ENCODE measurements around the gene PHF21B.

PHF21B gene

GRCh38 chr22:44834065-44834464 is 175.7 kb downstream of the PHF21B start:
- Histone ChIP-seq H2AFZ (ENCODE audit: low read depth, low read length) (no peak overlapping the region), H3K23ac (ENCODE audit: low read length in 2 of 2) (no peak overlapping the region), H3K36me3 (ENCODE audit: control insufficient read depth in 1 of 2, insufficient read depth in 2 of 2, low read depth in 1 of 2, low read length in 2 of 2) (no peaks in the 10 kb centered on the region), H3K18ac (ENCODE audit: low read depth in 1 of 2, low read length in 2 of 2) (no peak overlapping the region), H2BK12ac (ENCODE audit: low read length in 2 of 2) (no peak overlapping the region), H3K4me1 (ENCODE audit: control insufficient read depth, insufficient read depth, low read depth, low read length) (no peaks in the 10 kb centered on the region), H2BK15ac (ENCODE audit: low read depth, poor library complexity, severe bottlenecking) (no peak overlapping the region), H2BK5ac (ENCODE audit: low read depth, low read length, poor library complexity, severe bottlenecking) (no peak overlapping the region), H3K4ac (ENCODE audit: low read depth in 1 of 2, low read length in 2 of 2) (no peak overlapping the region), H3K27me3 (ENCODE audit: control insufficient read depth in 1 of 2, insufficient read depth in 1 of 2, low read length in 2 of 2) (peaks cover 3 to 17% of the 10 kb centered on the region in 2 experiments), H2AK5ac (ENCODE audit: low read length, severe bottlenecking) (no peak overlapping the region), H4K91ac (ENCODE audit: low read length) (no peak overlapping the region), H3K4me2 (ENCODE audit: low read length, poor library complexity, severe bottlenecking) (no peak overlapping the region), H4K8ac (ENCODE audit: low read length) (no peak overlapping the region), H2BK120ac (ENCODE audit: low read depth, low read length) (no peak overlapping the region), H3K9me3 (ENCODE audit: control insufficient read depth, low read length) (peaks cover 15% of the 10 kb centered on the region), H3K4me3 (ENCODE audit: insufficient read depth in 1 of 2, low read depth in 1 of 2, low read length in 2 of 2) (no peak overlapping the region), H3K9ac (ENCODE audit: low read length) (no peak overlapping the region), H3K14ac (ENCODE audit: low read length in 2 of 2) (no peak overlapping the region), H3K27ac (ENCODE audit: low read length, poor library complexity, severe bottlenecking) (no peak overlapping the region), H3K79me1 (replicated peaks; ENCODE audit: low read length, poor library complexity, severe bottlenecking) (no peaks in the 10 kb centered on the region)
- no peak for DNase-seq

DNA sequence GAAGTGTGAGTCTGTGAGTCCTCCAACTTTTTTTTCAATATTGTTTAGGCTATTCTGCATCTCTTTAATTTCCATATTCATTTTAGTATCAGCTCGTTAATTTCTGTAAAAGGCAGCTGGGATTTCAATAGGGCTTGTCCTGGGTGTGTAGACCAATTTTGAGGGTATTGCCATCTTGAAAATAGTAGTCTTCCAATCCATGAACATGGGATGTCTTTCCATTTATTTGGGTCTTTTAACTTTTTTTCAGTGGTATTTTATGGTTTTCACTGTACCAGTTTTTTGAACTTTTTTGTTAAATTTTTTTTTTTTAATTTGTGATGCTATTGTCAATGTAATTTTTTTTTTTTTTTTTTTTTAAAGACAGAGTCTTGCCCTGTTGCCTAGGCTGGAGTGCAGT is 177.9 kb downstream of the PHF21B start:
- Histone ChIP-seq H2AFZ (ENCODE audit: low read depth, low read length) (no peak overlapping the region), H2BK15ac (ENCODE audit: low read depth, poor library complexity, severe bottlenecking) (no peak overlapping the region), H3K18ac (ENCODE audit: low read depth in 1 of 2, low read length in 2 of 2) (no peak overlapping the region), H3K4me2 (ENCODE audit: low read length, poor library complexity, severe bottlenecking) (no peak overlapping the region), H2BK120ac (ENCODE audit: low read depth, low read length) (no peak overlapping the region), H3K27me3 (ENCODE audit: control insufficient read depth in 1 of 2, insufficient read depth in 1 of 2, low read length in 2 of 2) (peaks cover 0 to 6% of the 10 kb centered on the region in 2 experiments), H3K79me1 (replicated peaks; ENCODE audit: low read length, poor library complexity, severe bottlenecking) (no peaks in the 10 kb centered on the region), H3K9me3 (ENCODE audit: control insufficient read depth, low read length) (peaks cover 15% of the 10 kb centered on the region), H2BK5ac (ENCODE audit: low read depth, low read length, poor library complexity, severe bottlenecking) (no peak overlapping the region), H3K4ac (ENCODE audit: low read depth in 1 of 2, low read length in 2 of 2) (no peak overlapping the region), H3K36me3 (ENCODE audit: control insufficient read depth in 1 of 2, insufficient read depth in 2 of 2, low read depth in 1 of 2, low read length in 2 of 2) (no peaks in the 10 kb centered on the region), H3K4me1 (ENCODE audit: control insufficient read depth, insufficient read depth, low read depth, low read length) (no peaks in the 10 kb centered on the region), H2AK5ac (ENCODE audit: low read length, severe bottlenecking) (no peak overlapping the region), H3K4me3 (ENCODE audit: insufficient read depth in 1 of 2, low read depth in 1 of 2, low read length in 2 of 2) (no peak overlapping the region), H3K9ac (ENCODE audit: low read length) (no peak overlapping the region), H2BK12ac (ENCODE audit: low read length in 2 of 2) (no peak overlapping the region), H4K8ac (ENCODE audit: low read length) (no peak overlapping the region), H3K27ac (ENCODE audit: low read length, poor library complexity, severe bottlenecking) (no peak overlapping the region), H3K23ac (ENCODE audit: low read length in 2 of 2) (no peak overlapping the region), H4K91ac (ENCODE audit: low read length) (no peak overlapping the region), H3K14ac (ENCODE audit: low read length in 2 of 2) (no peak overlapping the region)
- DNase-seq: no peak
- no CpG with 5 or more reads among the region's 1 CpG for WGBS

Measured in mesenchymal stem cell (in vitro differentiated cells and primary cell).